ENCODE measurements around the gene ULBP2. TPM values are rescaled to one million over a fixed set of nuclear protein-coding genes. Genes with fewer than 3 reads are reported as not detected.
A peak's percentile ranks its signal among the peaks of the same experiment; 100 is the strongest.
"Not testable (repeated sequence)": the region's sequence is repeated elsewhere in the genome, so short reads cannot be mapped to it uniquely, and the experiment has no call there.

ULBP2 gene
- polyA plus RNA-seq, 1 donor (not counting 4 experiments of a cell fraction or from before 2014, with no cell fraction given): 11.8 TPM

DNA sequence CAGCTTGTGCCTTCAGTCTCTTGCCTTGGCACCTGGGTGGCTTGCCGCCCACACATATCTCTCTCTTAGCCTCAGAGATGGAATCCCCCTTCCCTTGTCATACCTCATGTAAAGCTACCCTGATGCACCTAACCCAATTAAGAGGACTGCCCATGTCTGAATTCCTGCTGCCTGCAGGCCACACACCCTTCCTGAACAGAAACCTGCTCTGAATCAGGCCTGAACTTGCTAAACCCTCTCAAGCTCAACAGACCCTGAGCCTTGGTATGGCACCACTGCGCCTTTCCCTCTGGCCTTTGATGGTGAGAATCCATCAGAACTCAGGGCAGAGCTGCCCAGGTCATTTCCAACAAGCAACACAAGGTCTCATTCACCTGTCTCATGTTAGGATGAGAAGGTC, 24.1 kb upstream of the ULBP2 start:
- dilution Hi-C loops (cut with MboI; ENCODE audit: extremely low pct_ligation_motif_present, low sequenced_read_pairs): no loop called here
- Histone ChIP-seq H3K36me3 (ENCODE audit: control insufficient read depth in 2 of 2, extremely low read depth in 1 of 2, insufficient read depth in 2 of 2, low read length in 2 of 2) (peaks cover 0 to 4% of the 10 kb centered on the region in 2 experiments), H3K4me2 (ENCODE audit: control insufficient read depth, extremely low read depth, insufficient read depth, low read depth, low read length) (peak overlapping the region; percentile 27), H3K4me1 (ENCODE audit: control insufficient read depth, extremely low read depth, insufficient read depth, low read length) (peaks cover 11% of the 10 kb centered on the region), H3K79me2 (ENCODE audit: control insufficient read depth, insufficient read depth, low read length) (no peaks in the 10 kb centered on the region), H4K20me1 (ENCODE audit: control insufficient read depth, extremely low read depth, insufficient read depth, low read length) (no peaks in the 10 kb centered on the region), H3K9ac (ENCODE audit: control insufficient read depth, extremely low read depth, insufficient read depth, low read length) (no peak overlapping the region), H2AFZ (ENCODE audit: control insufficient read depth, low read length) (no peak overlapping the region), H3K4me3 (ENCODE audit: control insufficient read depth in 2 of 3, extremely low read depth in 1 of 3, insufficient read depth in 2 of 3, low read depth in 1 of 3, low read length in 3 of 3) (no peak overlapping the region), H3K9me1 (ENCODE audit: control insufficient read depth, extremely low read depth, insufficient read depth, low read length) (no peaks in the 10 kb centered on the region), H3K27ac (ENCODE audit: control insufficient read depth, insufficient read depth, low read length) (no peak overlapping the region), H3K9me3 (ENCODE audit: control insufficient read depth, low read depth, low read length) (no peaks in the 10 kb centered on the region), H3K27me3 (ENCODE audit: control insufficient read depth, extremely low read depth, insufficient read depth, low read length) (no peaks in the 10 kb centered on the region)
- TF ChIP-seq EZH2 (IDR thresholded peaks at IDR 0.05; ENCODE audit: low read length): no peak
- TF ChIP-seq, protein P1, sequence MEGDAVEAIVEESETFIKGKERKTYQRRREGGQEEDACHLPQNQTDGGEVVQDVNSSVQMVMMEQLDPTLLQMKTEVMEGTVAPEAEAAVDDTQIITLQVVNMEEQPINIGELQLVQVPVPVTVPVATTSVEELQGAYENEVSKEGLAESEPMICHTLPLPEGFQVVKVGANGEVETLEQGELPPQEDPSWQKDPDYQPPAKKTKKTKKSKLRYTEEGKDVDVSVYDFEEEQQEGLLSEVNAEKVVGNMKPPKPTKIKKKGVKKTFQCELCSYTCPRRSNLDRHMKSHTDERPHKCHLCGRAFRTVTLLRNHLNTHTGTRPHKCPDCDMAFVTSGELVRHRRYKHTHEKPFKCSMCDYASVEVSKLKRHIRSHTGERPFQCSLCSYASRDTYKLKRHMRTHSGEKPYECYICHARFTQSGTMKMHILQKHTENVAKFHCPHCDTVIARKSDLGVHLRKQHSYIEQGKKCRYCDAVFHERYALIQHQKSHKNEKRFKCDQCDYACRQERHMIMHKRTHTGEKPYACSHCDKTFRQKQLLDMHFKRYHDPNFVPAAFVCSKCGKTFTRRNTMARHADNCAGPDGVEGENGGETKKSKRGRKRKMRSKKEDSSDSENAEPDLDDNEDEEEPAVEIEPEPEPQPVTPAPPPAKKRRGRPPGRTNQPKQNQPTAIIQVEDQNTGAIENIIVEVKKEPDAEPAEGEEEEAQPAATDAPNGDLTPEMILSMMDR (optimal IDR thresholded peaks at IDR 0.05 in 1 of 3, IDR thresholded peaks at IDR 0.05 in 1 of 3, conservative IDR thresholded peaks at IDR 0.05 in 1 of 3; ENCODE audit: extremely low read depth in 1 of 3, insufficient read depth in 2 of 3, low read length in 3 of 3): no peak
- FAIRE-seq (no peak), DNase-seq (ENCODE audit: low read depth, low spot score) (no peak)

GRCh38 chr6:149918151-149918905, 23.5 kb upstream of the ULBP2 start:
- Histone ChIP-seq H3K4me1 (ENCODE audit: control insufficient read depth, extremely low read depth, insufficient read depth, low read length) (peaks cover 14% of the 10 kb centered on the region), H2AFZ (ENCODE audit: control insufficient read depth, low read length) (no peak overlapping the region), H3K27ac (ENCODE audit: control insufficient read depth, insufficient read depth, low read length) (no peak overlapping the region), H3K4me2 (ENCODE audit: control insufficient read depth, extremely low read depth, insufficient read depth, low read depth, low read length) (no peak overlapping the region), H4K20me1 (ENCODE audit: control insufficient read depth, extremely low read depth, insufficient read depth, low read length) (no peaks in the 10 kb centered on the region), H3K9ac (ENCODE audit: control insufficient read depth, extremely low read depth, insufficient read depth, low read length) (no peak overlapping the region), H3K4me3 (ENCODE audit: control insufficient read depth in 2 of 3, extremely low read depth in 1 of 3, insufficient read depth in 2 of 3, low read depth in 1 of 3, low read length in 3 of 3) (no peak overlapping the region), H3K9me1 (ENCODE audit: control insufficient read depth, extremely low read depth, insufficient read depth, low read length) (no peaks in the 10 kb centered on the region), H3K79me2 (ENCODE audit: control insufficient read depth, insufficient read depth, low read length) (no peaks in the 10 kb centered on the region), H3K36me3 (ENCODE audit: control insufficient read depth in 2 of 2, extremely low read depth in 1 of 2, insufficient read depth in 2 of 2, low read length in 2 of 2) (peaks cover 0 to 4% of the 10 kb centered on the region in 2 experiments), H3K27me3 (ENCODE audit: control insufficient read depth, extremely low read depth, insufficient read depth, low read length) (no peaks in the 10 kb centered on the region), H3K9me3 (ENCODE audit: control insufficient read depth, low read depth, low read length) (no peaks in the 10 kb centered on the region)
- no peak for TF ChIP-seq EZH2 (IDR thresholded peaks at IDR 0.05; ENCODE audit: low read length)
- TF ChIP-seq, protein P1 (optimal IDR thresholded peaks at IDR 0.05 in 1 of 3, IDR thresholded peaks at IDR 0.05 in 1 of 3, conservative IDR thresholded peaks at IDR 0.05 in 1 of 3; ENCODE audit: extremely low read depth in 1 of 3, insufficient read depth in 2 of 3, low read length in 3 of 3): no peak
- no peak for FAIRE-seq
- no peak for DNase-seq (ENCODE audit: low read depth, low spot score)
- dilution Hi-C loops (cut with MboI; ENCODE audit: extremely low pct_ligation_motif_present, low sequenced_read_pairs): no loop called here

DNA sequence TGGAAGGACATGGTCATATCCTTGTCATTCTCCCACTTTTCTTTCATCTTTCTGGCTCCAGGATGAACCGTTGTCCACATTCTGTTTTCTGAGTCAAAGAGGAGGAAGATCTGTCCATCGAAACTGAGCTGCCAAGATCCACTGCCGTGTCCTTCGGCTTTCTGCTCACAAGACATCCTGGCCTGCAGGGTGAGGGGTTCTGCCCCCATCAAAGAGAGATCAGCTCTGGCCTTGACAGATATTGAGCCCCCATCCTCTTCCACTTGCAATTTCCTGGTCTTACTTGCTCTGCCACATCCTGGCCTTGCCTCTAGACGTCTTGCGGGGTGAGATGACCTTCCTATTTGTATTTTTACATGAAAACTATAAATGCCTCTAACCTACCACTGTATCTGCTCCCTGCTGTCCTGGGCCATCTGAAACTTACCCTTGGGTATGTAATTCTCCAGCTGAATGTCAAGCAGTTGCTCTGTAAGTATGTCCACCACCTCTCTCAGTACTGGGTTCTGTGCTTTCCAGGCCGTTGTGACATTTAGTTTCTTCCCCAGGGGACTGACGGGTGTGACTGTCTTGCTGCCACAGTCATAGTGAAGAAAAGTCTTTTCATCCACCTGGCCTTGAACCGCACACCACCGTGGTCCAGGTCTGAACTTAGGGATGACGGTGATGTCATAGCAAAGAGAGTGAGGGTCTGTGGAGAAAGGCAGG, 22.5 kb upstream of the ULBP2 start:
- H4K20me1 ChIP-seq (ENCODE audit: control insufficient read depth, extremely low read depth, insufficient read depth, low read length); H3K9me1 ChIP-seq (ENCODE audit: control insufficient read depth, extremely low read depth, insufficient read depth, low read length); H3K27ac ChIP-seq (ENCODE audit: control insufficient read depth, insufficient read depth, low read length); H2AFZ ChIP-seq (ENCODE audit: control insufficient read depth, low read length); H3K79me2 ChIP-seq (ENCODE audit: control insufficient read depth, insufficient read depth, low read length); H3K27me3 ChIP-seq (ENCODE audit: control insufficient read depth, extremely low read depth, insufficient read depth, low read length); H3K4me2 ChIP-seq (ENCODE audit: control insufficient read depth, extremely low read depth, insufficient read depth, low read depth, low read length); H3K4me3 ChIP-seq (ENCODE audit: control insufficient read depth in 2 of 3, extremely low read depth in 1 of 3, insufficient read depth in 2 of 3, low read depth in 1 of 3, low read length in 3 of 3); dilution Hi-C loops (cut with MboI; ENCODE audit: extremely low pct_ligation_motif_present, low sequenced_read_pairs); H3K36me3 ChIP-seq (ENCODE audit: control insufficient read depth in 2 of 2, extremely low read depth in 1 of 2, insufficient read depth in 2 of 2, low read length in 2 of 2); H3K9ac ChIP-seq (ENCODE audit: control insufficient read depth, extremely low read depth, insufficient read depth, low read length); DNase-seq (ENCODE audit: low read depth, low spot score); H3K9me3 ChIP-seq (ENCODE audit: control insufficient read depth, low read depth, low read length); FAIRE-seq: not testable (repeated sequence)
- H3K4me1 ChIP-seq (ENCODE audit: control insufficient read depth, extremely low read depth, insufficient read depth, low read length): peaks cover 16% of the 10 kb centered on the region

Measured in keratinocyte (primary cell).